NCI-H2029 (cell line): ENCODE data around the gene WLS.

Source experiments
- DNase-seq: peaks from one replicate; lab custom pipeline; 2025; lab: John Stamatoyannopoulos, UW

WLS gene

GRCh38 chr1:68083686-68084085 lies 148.6 kb downstream of the WLS start:
- DNase-seq: no peak

DNA sequence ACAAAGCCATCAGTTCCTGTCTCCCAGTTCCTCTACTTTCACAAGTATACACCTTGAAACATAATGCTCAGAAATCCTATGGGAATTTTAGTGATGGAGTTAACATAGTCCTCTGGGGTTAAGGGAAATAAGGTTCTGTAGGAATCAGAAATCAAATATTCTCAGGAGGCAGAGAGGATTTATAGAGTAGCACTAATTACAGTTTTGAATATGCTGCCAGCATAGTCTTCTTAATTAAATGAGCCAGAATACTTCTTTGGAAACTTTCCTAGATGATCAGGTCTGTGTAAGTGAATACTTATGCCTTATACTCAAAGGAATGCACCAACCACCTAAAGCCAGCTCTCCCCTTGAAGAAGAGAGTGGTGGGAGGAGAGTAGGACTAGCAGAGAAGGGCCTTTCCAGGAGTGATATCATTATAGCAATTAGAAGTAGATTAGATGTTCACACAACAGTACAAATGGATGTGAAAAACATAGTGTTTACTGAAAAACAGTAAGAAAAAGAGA lies 150.5 kb downstream of the WLS start:
- DNase-seq: no peak

- DNase-seq: no peak
Measured at GRCh38 chr1:68078647-68079046, 153.7 kb downstream of the WLS start.
